GM19351 (cell line): ENCODE results near the gene CARMIL1.

Source experiments
- ATAC-seq: cut with Tn5 transposase; IDR thresholded peaks from one replicate; pipeline ENCODE4 v1.9.1; 2021; ENCODE audit warnings: mild to moderate bottlenecking, moderate library complexity; ENCODE audit not compliant: unreplicated experiment

The CARMIL1 gene

DNA sequence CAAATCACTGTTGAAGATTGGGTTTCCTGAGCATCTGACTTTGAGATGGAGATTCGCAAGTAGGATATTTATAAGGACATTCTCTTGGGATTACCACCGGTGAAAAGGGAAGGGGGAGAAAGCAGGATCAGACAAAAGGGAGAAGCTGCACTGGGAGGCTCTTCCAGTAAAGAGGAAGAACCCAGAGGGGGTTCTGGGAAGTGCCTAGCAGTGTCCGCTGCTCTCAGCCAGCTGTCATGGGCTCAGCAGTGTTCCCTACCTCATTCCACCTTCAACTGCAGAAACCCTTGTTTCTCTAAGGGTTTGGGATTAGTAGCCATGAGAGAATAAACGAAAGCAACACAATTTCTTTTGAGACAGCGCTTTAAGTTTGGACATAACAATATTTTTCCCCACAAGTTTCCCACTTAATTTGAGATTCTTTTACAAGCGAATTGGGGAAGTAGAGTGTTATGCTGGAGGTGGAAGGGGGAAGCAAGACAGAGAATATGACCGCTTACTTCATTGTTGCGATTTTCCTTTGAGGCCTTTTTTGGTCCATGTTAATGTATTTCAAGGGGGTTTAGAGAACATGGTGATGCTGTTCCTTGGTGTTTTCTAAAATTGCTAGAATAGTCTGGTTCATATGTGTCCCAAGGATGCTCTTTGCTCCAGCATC, 218.3 kb downstream of the CARMIL1 start:
- ATAC-seq: no peak

DNA sequence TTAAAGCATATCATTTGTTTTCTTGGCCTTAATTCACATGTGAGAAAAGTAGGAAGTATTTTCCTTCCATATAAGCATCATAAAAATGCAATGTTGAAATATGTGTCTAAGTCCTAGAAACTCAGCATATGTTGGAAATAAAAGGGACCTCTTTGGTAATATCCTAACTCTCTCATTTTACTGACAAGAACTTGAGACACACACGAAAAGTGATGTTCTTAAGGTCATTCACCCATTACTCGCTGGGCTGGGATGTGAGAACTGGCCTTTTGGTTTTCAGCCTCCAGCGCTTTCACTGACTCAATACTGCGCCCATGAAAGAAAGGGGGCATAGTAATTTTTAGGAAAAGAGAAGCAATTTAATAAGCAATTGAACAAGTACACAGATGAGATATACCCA, 219.3 kb downstream of the CARMIL1 start:
- no peak for ATAC-seq

DNA sequence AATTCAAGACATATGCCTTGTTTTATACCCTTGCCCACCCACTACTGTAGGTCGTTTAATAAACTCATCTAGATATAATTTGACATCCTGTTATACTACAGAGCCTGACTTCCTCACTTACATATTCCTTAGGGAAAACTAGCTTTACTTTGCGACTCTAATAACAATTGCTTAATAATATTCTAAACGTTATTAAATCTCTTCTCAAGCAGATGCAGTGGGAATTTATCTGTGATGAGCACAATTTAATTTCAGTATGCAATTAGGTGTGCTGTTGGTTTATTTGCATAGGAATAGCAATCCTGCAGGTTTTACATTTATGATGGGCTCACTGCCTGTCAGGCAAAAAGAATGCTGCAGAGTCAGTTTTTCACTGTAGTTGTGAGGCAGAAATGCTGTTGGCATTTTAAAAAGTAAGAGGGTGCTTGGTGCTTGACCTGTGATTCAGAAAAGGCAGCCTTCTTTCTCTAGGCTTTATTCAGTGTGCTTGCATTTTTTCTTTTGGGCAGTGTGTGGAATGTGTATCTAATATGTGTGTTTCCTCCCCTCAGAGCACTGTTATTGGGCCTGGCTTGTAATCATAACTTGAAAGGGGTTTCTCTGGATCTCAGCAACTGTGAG, 220.6 kb downstream of the CARMIL1 start:
- no peak for ATAC-seq

DNA sequence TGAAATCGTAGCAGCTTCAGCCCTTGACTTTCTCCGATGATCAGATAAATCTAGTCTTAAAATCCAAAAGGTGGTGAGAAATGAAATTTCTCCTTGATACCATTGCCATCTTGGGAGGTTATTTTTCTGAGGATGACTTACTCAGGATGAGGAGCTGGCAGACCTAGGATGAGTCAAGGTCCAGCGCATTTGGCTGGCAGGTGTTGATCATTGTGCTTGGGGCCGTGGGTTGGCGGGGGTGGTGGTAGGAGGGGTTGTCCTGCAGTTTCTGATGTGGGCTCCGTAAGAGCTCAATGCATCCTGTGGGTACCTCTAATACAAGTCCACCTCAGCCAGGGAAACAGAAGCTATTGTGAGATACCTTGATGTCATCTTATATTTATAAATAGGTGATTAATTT, 224.5 kb downstream of the CARMIL1 start:
- no peak for ATAC-seq

DNA sequence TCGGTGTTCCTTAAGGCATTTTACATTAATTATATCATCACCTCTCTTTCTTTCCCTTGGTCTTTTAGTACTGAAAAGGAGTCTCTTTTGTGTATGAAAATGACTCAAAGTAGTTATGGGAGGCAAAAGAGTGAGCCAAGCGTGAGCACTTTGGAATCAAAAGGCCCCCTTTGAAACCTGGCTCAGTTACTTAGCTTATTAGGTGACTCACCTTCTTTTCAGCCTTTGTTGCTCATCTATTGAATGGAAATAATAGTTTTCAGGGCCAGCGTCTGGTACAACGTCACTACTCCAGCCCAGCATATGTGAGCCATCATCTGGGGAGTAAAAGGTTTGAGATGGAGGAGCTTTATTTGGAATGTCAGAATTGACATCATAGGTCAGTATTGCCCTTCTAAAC, 225.5 kb downstream of the CARMIL1 start:
- no peak for ATAC-seq

DNA sequence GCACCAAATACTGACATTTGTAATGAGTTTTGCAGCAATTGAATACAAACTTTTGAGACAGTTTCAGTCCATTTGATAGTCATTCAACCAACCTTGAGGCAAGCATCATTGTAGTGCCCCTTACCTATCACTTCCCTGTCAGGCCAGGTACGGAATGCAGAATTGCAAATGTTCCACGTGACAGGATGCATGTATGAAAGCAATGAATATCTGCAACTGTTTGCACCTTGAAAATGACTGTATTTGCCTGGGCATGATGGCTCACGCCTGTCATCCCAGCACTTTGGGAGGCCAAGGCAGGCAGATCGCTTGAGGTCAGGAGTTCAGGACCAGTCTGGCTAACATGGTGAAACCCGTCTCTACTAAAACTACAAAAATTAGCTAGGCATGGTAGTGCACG, 226.8 kb downstream of the CARMIL1 start:
- ATAC-seq: no peak

DNA sequence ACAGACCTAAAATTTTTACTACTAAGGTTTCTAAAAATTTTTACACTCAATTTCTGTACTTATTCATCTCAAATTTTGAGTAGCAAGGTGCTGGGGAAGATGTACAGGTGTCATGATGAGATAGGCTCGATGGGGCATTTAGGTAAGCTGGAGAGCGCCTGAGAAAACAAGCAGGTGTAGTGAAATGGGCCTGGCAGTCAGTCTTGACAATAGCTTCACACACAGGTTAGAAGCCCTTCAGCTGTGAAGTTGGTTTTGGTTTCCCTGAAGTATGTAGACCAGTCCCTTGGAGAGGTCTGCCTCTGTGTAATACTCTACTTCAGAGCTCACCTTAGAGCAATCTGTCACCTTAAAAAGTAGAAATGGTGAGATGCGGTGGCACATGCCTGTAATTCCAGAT, 228.9 kb downstream of the CARMIL1 start:
- no peak for ATAC-seq

DNA sequence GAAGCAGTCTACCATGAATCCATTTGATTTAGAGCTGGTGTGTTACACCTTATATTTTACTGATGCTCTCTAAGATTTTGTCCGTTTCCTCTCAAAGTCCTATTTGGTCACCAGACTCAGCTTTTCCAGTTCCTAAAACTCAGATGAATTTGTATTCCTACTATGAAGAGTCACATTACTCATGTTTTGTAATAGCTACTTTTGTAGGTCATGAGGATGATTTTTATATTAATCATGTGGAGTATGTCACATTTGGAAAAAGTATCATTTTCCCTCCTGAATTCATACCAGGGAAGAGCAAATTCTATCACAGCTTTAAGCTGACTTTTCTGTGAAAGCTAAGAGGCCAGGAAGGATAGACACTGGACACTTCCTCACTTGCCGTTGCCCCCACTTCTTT, 232.2 kb downstream of the CARMIL1 start:
- ATAC-seq: no peak

DNA sequence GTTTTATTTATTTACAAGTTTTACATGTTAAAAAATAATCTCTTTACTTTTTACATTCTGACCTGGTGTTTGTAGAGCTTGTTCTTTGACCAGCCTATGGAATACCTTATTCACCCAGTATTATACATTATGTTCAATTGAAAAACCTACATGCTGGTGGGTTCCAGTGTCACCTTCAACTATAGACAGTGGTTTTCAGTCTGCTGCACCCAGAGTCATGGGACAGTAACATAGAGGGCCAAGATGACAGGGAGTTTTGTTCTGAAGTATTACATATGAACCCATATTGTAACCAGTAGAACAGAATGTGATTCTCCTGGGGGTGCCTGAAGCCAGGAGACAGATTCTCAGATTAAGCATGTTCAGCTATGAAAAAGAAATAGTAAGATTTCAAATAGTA, 233.4 kb downstream of the CARMIL1 start:
- ATAC-seq: no peak

DNA sequence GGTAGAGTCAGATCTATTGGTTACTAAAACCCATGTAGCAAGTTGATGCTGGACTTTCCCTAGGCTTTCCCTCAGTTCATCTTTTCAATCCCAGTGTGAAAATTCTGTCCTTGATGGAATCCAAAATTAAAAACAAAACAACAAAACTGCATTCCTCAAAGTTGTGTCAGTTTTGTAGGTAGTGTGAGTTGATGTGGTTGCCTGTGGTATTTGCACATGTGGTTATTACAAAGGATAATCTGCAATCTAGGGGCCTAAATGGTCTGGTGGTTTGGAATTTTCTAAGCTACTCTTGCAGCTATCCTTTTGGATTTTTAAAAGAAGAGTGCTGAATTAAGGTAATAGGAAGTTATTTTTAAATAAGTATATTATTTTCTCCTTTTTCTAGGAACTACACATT, 240.7 kb downstream of the CARMIL1 start:
- no peak for ATAC-seq

DNA sequence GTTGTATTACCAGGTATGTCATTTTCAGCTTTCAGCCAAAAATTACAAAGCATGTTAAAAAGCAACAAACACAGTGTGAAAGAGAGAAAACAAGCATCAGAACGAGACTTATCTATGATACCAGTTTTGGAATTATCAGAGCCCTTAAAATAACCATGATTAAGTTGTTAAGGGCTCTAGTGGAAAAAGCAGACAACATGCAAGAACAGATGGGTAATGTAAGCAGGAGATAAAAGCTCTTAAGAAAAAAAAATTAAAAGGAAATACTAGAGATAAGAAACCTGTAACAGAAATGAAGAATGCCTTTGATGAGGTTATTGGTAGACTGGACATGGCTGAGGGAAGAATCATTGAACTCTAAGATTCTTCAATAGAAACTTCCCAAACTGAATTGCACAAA, 245.4 kb downstream of the CARMIL1 start:
- no peak for ATAC-seq

DNA sequence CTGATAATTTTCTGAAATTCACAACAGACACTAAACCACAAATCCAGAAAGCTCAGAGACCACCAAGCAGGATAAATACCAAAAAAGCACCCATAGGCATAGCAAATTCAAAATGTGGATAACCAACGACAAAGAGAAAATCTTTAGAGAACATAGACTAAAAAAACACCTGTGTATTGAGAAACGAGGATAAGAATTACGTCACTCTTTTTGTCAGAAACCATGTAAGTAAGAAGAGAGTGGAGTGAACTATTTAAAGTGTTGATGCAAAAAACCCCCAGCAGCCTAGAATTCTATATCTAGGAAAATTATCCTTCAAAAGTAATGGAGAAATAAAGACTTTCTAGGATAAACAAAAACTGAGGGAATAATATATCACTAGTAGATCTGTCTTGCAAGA, 245.9 kb downstream of the CARMIL1 start:
- no peak for ATAC-seq

DNA sequence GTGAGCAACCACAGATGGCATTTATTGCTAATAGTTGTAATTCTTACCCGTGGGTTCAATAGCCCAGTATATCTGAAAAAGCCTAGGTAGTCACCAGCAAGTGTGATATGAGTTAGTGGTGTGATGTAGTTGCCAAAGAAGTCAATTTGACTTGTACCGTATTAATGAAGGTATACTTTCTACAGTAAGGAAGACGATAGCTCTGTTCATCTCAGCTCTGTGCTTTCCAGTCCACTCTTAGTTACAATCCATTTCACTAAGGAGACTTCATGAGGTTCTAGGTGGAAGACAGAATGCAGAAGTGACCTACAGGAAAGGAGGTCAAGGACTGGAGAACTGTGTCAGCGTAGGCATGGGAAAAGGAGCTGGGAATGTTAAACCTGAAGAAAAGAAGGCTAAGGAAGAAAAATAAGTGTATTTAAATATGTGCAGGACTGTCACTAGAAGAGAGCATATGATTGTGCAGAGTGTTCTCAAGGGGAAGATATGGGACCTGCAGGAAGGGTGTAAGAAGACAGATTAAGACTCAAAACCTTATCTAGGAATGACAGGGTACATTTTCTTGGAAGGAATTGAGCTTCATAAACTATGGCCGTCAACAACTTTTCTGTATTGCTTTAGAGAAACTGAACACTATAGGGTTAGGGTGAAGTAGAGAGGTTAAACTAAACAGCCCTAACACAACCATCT, 255.9 kb downstream of the CARMIL1 start:
- ATAC-seq: no peak

DNA sequence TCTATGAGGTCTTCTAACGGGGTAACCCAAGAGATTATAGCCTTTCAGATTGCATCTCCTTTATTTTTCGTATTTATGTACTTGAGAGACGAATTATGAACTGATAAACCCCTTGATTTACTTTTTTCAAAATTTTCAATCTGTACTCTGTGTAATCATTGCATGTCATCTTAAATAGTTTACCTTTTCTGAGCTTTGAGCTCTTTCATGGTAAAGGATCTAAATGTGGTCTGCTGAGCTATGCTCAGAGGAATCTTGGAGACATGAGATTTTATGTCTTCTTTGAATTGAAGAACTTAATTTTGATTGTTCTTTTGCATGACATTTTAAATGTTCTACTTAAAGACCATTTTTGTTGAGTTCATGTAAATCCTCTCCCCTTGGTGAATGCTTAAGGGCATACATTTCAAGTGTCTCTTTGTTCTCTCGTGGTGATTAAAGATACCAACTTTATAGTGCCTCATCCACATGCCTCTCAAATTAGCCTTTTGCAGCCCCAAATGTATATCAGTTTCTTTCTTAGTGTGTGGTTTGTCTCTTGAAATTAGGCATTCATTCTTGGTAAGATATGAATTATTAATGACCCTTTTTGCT, 256.6 kb downstream of the CARMIL1 start:
- ATAC-seq: no peak

DNA sequence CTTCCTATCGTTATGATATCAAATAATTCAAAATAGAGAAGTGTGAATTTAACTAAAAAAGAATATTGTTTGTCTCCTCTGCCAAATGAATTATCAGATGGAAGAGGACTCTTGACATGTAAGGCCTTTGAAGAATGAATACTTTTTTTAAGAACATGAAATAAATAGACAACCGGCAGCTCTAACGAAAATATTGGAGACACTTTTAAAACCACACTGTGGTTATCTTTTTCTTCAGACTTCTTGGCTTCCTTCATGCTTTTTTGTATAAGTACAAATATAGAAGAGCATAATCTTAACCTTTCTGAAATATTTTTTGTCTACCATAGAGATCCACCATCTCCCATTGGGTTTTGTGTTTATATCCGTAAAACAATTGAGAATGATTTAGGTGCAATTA, 257.6 kb downstream of the CARMIL1 start:
- ATAC-seq: no peak

DNA sequence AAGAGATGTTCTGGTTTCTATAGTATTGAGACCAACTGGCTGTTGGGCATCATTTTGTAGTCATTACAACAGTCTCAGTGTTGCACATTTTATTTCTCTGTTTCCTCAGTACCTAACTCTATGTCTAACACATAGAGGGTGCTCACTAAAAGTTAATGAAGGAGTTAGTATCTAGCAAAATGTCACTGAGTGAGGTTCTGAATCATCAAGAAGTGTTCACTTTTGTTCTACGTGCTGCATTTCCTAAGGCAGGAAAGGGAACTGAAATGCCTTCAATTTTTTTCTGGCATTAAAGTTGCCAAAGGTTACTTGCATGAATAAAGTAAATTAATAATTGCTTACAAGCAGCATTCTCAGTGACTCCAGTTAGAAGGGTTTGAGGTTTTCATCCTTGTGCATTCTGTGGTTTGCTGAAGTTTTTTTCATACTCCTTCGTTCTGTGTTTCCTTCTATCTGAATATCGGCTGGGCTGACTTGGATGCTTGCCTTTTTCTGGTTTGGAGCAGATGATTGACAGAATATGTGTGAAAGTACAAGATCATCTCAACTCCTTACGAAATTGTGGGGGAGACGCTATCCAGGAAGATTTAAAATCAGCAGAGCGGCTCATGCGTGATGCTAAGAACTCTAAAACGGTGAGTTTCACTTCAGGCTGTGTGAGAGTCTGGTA, 258.3 kb downstream of the CARMIL1 start:
- ATAC-seq: no peak

DNA sequence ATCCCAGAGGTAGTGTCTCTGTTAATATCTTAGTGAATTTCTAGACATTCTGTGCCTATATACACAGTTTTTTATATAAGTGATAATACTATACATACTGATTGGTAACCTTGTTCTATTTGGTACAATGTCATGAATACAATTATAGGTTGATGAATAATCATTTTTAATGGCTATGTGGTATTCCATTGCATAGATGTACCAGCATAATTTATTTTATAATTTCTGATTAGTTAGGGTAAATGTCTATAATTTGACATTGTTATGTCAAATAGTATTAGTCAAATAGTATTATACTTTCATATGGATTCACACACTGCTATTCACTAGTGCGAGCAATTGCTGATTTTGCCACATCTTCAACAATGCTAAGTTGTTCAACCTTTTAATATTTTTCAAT, 262.1 kb downstream of the CARMIL1 start:
- no peak for ATAC-seq

DNA sequence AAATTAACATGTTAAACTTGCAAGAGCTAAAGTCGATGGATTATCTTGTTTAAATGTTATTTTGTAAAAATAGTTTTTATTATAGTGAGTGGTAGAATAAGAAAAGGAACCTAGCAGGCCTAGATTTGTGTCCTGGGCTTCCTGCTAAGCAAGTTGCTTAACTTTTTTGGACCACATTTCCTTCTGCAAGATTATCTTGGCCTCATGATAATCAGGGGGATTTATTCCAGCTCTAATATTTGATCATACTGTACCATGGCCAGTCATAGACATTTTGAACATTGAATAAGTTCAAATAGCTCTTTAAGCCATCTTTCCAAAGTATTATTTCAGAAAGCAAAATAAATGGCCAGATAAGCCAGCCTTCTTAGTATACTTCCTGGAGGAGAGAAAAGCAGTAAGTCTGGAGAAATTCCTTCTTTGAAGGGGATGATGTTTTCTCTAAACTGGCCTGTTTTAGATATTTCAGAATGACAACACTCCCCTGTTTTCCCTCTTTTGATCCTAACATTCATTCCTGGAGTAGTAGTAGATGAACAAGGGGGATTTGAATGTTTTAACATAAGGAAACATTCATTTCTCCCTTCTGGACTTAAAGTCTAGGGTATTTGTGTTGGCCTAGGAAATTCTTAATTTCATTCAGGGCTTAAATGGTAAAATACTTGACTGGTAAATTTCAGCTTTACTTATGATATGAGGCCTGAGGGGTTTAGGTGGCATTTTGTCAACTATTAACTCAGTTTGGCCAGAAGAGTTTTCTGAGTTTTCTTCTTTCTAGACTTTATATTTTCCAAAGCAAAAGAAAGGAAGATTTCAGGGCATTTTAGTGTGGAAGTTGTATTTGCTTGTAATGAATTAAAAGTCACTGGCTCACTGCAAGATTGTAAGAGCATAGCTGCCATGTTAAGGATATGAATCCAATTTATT, 264.1 kb downstream of the CARMIL1 start:
- ATAC-seq: no peak

DNA sequence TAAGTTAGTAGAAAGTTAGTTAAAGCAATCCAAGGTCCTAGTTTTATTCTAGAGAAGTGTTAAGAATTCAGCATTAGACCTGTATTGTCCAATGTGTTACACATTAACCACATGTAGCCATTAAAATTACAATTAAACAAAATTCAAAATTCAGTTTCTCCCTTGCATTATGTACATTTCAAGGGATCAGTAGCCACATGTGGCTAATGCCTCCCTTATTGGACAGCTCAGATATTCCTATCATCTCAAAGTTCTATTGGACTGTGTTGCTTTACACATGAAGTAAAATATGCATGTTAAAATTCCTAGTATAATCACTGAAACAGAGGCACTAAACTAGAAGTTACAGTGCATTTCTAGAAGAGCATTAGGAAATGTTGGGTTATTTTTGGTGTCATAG, 265.7 kb downstream of the CARMIL1 start:
- no peak for ATAC-seq

DNA sequence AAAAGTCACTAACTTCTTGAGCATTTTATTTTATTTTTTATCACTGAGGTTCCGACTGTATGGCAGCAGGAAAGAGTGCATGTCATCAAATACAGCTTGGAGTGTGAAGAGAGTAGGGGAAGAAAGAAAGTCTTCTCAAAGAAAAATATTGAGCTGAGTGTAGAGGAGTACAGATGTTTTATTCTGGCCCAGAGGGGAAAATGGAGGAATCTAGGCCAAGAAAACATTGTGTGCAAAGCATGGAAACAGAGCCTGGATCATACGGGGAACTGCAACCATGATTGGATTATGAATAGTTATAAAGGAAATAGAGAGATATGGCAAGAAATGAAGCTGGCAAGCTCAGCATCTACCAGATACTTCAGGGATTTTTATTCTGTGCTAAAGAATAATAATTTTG, 268.6 kb downstream of the CARMIL1 start:
- ATAC-seq: no peak
